ENCODE results near the gene KLHL42. TPM values are rescaled to one million over a fixed set of nuclear protein-coding genes. Genes with fewer than 3 reads are reported as not detected.

The KLHL42 gene
- total and polyA plus RNA-seq, 2 of the 8 experiments (the other 6 are each of a cell fraction or from before 2014, with no cell fraction given), result 13.6 to 21.6 TPM

- Histone ChIP-seq H4K20me1 (replicated peaks in 1 of 2; ENCODE audit: control insufficient read depth in 1 of 2, insufficient read depth in 2 of 2, low read length in 2 of 2) (no peaks in the 10 kb centered on the region), H3K23ac (ENCODE audit: insufficient read length) (no peak overlapping the region), H3K9me3 (ENCODE audit: insufficient read depth in 2 of 2, low read depth in 1 of 2, low read length in 1 of 2) (no peaks in the 10 kb centered on the region), H3K4me2 (ENCODE audit: insufficient read depth in 1 of 2, low read depth in 2 of 2, low read length in 2 of 2) (no peak overlapping the region), H3K4ac (replicated peaks; ENCODE audit: insufficient read length, low read depth, low read length) (no peak overlapping the region), H4K91ac (replicated peaks; ENCODE audit: insufficient read length, low read length) (no peak overlapping the region), H3K14ac (ENCODE audit: insufficient read length) (no peak overlapping the region), H3K4me3 (ENCODE audit: extremely low read depth in 1 of 4, insufficient read depth in 2 of 4, low read depth in 3 of 4, low read length in 4 of 4) (no peak overlapping the region), H4K8ac (ENCODE audit: extremely low read depth, insufficient read depth, low read length) (no peak overlapping the region), H2BK15ac (ENCODE audit: low read length) (no peak overlapping the region), H3K23me2 (ENCODE audit: low read depth, low read length) (no peaks in the 10 kb centered on the region; the same call in 1 of the 2 replicates), H3K4me1 (replicated peaks in 1 of 4; ENCODE audit: control insufficient read depth in 3 of 4, insufficient read depth in 4 of 4, low read length in 3 of 4) (no peaks in the 10 kb centered on the region), H2BK20ac (ENCODE audit: low read length) (no peak overlapping the region), H3K9ac (replicated peaks in 1 of 4; ENCODE audit: extremely low read depth in 1 of 4, low read depth in 3 of 4, low read length in 3 of 4) (no peak overlapping the region), H2BK12ac (ENCODE audit: low read depth, low read length) (no peak overlapping the region), H3K27me3 (replicated peaks in 1 of 4; ENCODE audit: control insufficient read depth in 3 of 4, extremely low read depth in 1 of 4, insufficient read depth in 3 of 4, low read length in 3 of 4) (no peaks in the 10 kb centered on the region; a peak in 1 of 7 replicates), H3K56ac (replicated peaks; ENCODE audit: insufficient read length, low read depth, low read length) (no peak overlapping the region), H3K27ac (ENCODE audit: low read depth, low read length) (no peak overlapping the region), H2BK120ac (replicated peaks; ENCODE audit: low read depth, low read length) (no peak overlapping the region), H2AFZ (ENCODE audit: low read length) (no peak overlapping the region), H3K79me2 (ENCODE audit: control insufficient read depth in 1 of 2, insufficient read depth in 2 of 2, low read length in 2 of 2) (no peaks in the 10 kb centered on the region), H2AK5ac (ENCODE audit: low read depth, low read length) (no peak overlapping the region), H4K5ac (ENCODE audit: insufficient read length, low read depth, low read length) (no peak overlapping the region), H3K18ac (ENCODE audit: extremely low read depth, low read length) (no peak overlapping the region), H3K36me3 (ENCODE audit: control insufficient read depth in 2 of 4, insufficient read depth in 4 of 4, low read length in 3 of 4) (no peaks in the 10 kb centered on the region), H2BK5ac (ENCODE audit: low read depth, low read length) (no peak overlapping the region), H3K79me1 (ENCODE audit: low read depth, low read length) (no peaks in the 10 kb centered on the region)
- 91% methylated on average over 5 of the region's 5 CpGs; no CpG with 5 or more reads in 1 of the 2 experiments for WGBS, 2 experiments (ENCODE audit: extremely low coverage in 1 of 2, insufficient coverage in 1 of 2, insufficient read length in 1 of 2, insufficient replicate concordance in 2 of 2, low coverage in 1 of 2, low lambda C conversion rate in 2 of 2, missing lambda C conversion rate in 1 of 2)
- ChIA-PET POLR2A (ENCODE audit: partially characterized antibody) (no interaction called here), CTCF (ENCODE audit: partially characterized antibody) (interaction anchor here (1.3 to 1.5 kb wide), 3 partner anchors 7 to 141 kb away, joined by 3 to 4 read pairs (median 3); no protein-coding TSS in a partner anchor)
- no peak for TF ChIP-seq GABPA (IDR thresholded peaks at IDR 0.05; ENCODE audit: borderline replicate concordance, insufficient read depth, low read length)
- TF ChIP-seq POLR2A (IDR thresholded peaks at IDR 0.05; ENCODE audit: control extremely low read depth in 1 of 2, low read depth in 2 of 2, low read length in 2 of 2), result no peak
- TF ChIP-seq YY1 (IDR thresholded peaks at IDR 0.05; ENCODE audit: low read depth, low read length), result no peak
- TF ChIP-seq SRF (IDR thresholded peaks at IDR 0.05; ENCODE audit: low read depth, low read length), result no peak
- no peak for TF ChIP-seq SP1 (IDR thresholded peaks at IDR 0.05; ENCODE audit: low read depth, low read length)
- no peak for TF ChIP-seq KDM1A (IDR thresholded peaks at IDR 0.05; ENCODE audit: borderline replicate concordance, low read length)
- TF ChIP-seq HDAC6 (IDR thresholded peaks at IDR 0.05; ENCODE audit: low read depth, low read length), result no peak
- TF ChIP-seq HDAC2 (IDR thresholded peaks at IDR 0.05; ENCODE audit: borderline replicate concordance in 1 of 2, low read depth in 2 of 2, low read length in 2 of 2), result no peak
- TF ChIP-seq BRCA1 (IDR thresholded peaks at IDR 0.05; ENCODE audit: low read depth, low read length), result no peak
- TF ChIP-seq EP300 (IDR thresholded peaks at IDR 0.05; ENCODE audit: borderline replicate concordance in 1 of 2, low read depth in 2 of 2, low read length in 2 of 2), result no peak
- no peak for TF ChIP-seq TEAD4 (IDR thresholded peaks at IDR 0.05; ENCODE audit: low read depth, low read length)
- no peak for TF ChIP-seq CTBP2 (IDR thresholded peaks at IDR 0.05; ENCODE audit: borderline replicate concordance, insufficient read depth, insufficient read length, low read length)
- TF ChIP-seq SP4 (IDR thresholded peaks at IDR 0.05; ENCODE audit: low read length), result no peak
- TF ChIP-seq RBBP5 (IDR thresholded peaks at IDR 0.05; ENCODE audit: borderline replicate concordance, low read depth, low read length), result no peak
- no peak for TF ChIP-seq RFX5 (IDR thresholded peaks at IDR 0.05; ENCODE audit: borderline replicate concordance, low read depth, low read length)
- FAIRE-seq (no peak), DNase-seq (ENCODE audit: low read depth in 1 of 2, low spot score in 2 of 2) (no peak)
Observed at GRCh38 chr12:27841392-27841882, 61.4 kb downstream of the KLHL42 start.

Measured in H1 (cell line).